Gastrocnemius medialis (tissue), 4 donors: Measurements from ENCODE around the gene PRKG1.

ENCODE experiments used
- CTCF ChIP-seq, 5 experiments: fragments of 450-650 bp in 3 of 5; fragments of 200-600 bp in 2 of 5; sonication (generic) in 2 of 5; IDR thresholded peaks in 4 of 5; conservative IDR thresholded peaks in 1 of 5; 1 replicate in 4 of 5; 2 replicates in 1 of 5; pipeline ENCODE4 v1.5.1; 2016 to 2019; ENCODE audit warnings: antibody characterized with exemption in 5 of 5, mild to moderate bottlenecking in 3 of 5, moderate library complexity in 3 of 5
- POLR2A ChIP-seq, 2 donors: fragments of 450-650 bp; IDR thresholded peaks; one replicate each; pipeline ENCODE4 v1.6.1; 2017; ENCODE audit warnings: antibody characterized with exemption in 2 of 2, mild to moderate bottlenecking in 2 of 2, moderate library complexity in 2 of 2

- TF ChIP-seq POLR2A (IDR thresholded peaks at IDR 0.05) (no peak), CTCF (IDR thresholded peaks at IDR 0.05 in 4 of 5, conservative IDR thresholded peaks at IDR 0.05 in 1 of 5) (no peak)
Observed at GRCh38 chr10:51095444-51095843, 21.2 kb downstream of the PRKG1 start.
